Spleen (tissue), 7 donors: Measurements from ENCODE around the gene TAOK3.

Experiments
- CTCF ChIP-seq, 11 experiments: fragments of 200-600 bp in 7 of 11; fragments of 450-650 bp in 4 of 11; sonication (generic) in 4 of 11; IDR thresholded peaks in 8 of 11; conservative IDR thresholded peaks in 3 of 11; 1 replicate in 7 of 11; 2 replicates in 4 of 11; pipeline versions ENCODE4 v1.4.0 to v1.8.0; 2016 to 2021; ENCODE audit warnings: antibody characterized with exemption in 11 of 11, inconsistent platforms in 4 of 11, mild to moderate bottlenecking in 1 of 11
- POLR2A ChIP-seq, 3 donors: fragments of 450-650 bp; IDR thresholded peaks; one replicate each; pipeline ENCODE4 v1.5.1; 2017; ENCODE audit warnings: antibody characterized with exemption in 3 of 3, mild to moderate bottlenecking in 1 of 3
- POLR2AphosphoS5 ChIP-seq, 3 donors: sonication (generic); formaldehyde crosslinking; IDR thresholded peaks; one replicate each; pipeline ENCODE4 v1.5.1; 2017; ENCODE audit warnings: antibody characterized with exemption in 3 of 3
- donor health status: DM: no; HTN: no; CAD: no; lungs with moderate emphysema.
- donor health status: DM: no; HTN: no; CAD: no.
- donor health status: DM: no; HTN: no; CAD: no.

- TF ChIP-seq CTCF (IDR thresholded peaks at IDR 0.05 in 8 of 11, conservative IDR thresholded peaks at IDR 0.05 in 3 of 11), result no peak
- no peak for TF ChIP-seq POLR2A (IDR thresholded peaks at IDR 0.05)
- TF ChIP-seq POLR2AphosphoS5 (IDR thresholded peaks at IDR 0.05), result no peak
Observed at GRCh38 chr12:118398940-118399339, 26.2 kb upstream of the TAOK3 start.
